ENCODE data around the gene BAIAP2L2.

The BAIAP2L2 gene

GRCh38 chr22:38040953-38041759 is 69.3 kb downstream of the BAIAP2L2 start:
- TF ChIP-seq, protein P1, sequence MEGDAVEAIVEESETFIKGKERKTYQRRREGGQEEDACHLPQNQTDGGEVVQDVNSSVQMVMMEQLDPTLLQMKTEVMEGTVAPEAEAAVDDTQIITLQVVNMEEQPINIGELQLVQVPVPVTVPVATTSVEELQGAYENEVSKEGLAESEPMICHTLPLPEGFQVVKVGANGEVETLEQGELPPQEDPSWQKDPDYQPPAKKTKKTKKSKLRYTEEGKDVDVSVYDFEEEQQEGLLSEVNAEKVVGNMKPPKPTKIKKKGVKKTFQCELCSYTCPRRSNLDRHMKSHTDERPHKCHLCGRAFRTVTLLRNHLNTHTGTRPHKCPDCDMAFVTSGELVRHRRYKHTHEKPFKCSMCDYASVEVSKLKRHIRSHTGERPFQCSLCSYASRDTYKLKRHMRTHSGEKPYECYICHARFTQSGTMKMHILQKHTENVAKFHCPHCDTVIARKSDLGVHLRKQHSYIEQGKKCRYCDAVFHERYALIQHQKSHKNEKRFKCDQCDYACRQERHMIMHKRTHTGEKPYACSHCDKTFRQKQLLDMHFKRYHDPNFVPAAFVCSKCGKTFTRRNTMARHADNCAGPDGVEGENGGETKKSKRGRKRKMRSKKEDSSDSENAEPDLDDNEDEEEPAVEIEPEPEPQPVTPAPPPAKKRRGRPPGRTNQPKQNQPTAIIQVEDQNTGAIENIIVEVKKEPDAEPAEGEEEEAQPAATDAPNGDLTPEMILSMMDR (IDR thresholded peaks at IDR 0.05): no peak

GRCh38 chr22:38038890-38039812 is 71.3 kb downstream of the BAIAP2L2 start:
- TF ChIP-seq, protein P1 (IDR thresholded peaks at IDR 0.05): no peak

- TF ChIP-seq, protein P1 (IDR thresholded peaks at IDR 0.05): no peak
Observed at GRCh38 chr22:38038426-38038825, 72.1 kb downstream of the BAIAP2L2 start.

GRCh38 chr22:38036392-38037062 is 74.0 kb downstream of the BAIAP2L2 start:
- TF ChIP-seq, protein P1 (IDR thresholded peaks at IDR 0.05): no peak

DNA sequence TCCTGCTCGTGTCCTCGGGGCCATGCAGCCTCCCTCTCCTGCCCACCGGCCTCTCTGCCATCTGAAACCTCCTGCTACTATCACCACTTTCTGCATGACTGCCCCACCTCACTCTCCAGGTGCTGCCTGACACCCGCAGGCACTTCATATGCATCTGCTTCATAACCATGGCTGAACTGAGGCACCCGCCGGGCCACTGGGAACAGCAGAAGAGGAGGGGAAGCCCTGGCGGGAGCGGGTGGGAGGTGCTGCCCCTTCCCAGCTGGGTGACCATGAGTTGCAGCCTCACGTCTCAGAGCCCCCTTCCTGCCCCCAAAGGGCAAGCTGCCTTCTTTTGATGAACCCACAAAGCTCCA is 75.0 kb downstream of the BAIAP2L2 start:
- TF ChIP-seq, protein P1 (IDR thresholded peaks at IDR 0.05): no peak

Data from LNCAP (cell line).